B cell (primary cell): ENCODE data around the gene SYNPR.

Experiments used
- EZH2 ChIP-seq: IDR thresholded peaks from 2 replicates; pipeline ENCODE4 v1.6.1; 2012; ENCODE audit warnings: borderline replicate concordance, low read depth, mild to moderate bottlenecking, moderate library complexity, low read length; ENCODE audit not compliant: insufficient read depth, poor library complexity, severe bottlenecking
- TF ChIP-seq, protein P1 (sequence below): fragments of 200-600 bp; IDR thresholded peaks from one replicate; pipeline ENCODE4 v1.8.0; 2022; ENCODE audit warnings: antibody characterized with exemption, mild to moderate bottlenecking

DNA sequence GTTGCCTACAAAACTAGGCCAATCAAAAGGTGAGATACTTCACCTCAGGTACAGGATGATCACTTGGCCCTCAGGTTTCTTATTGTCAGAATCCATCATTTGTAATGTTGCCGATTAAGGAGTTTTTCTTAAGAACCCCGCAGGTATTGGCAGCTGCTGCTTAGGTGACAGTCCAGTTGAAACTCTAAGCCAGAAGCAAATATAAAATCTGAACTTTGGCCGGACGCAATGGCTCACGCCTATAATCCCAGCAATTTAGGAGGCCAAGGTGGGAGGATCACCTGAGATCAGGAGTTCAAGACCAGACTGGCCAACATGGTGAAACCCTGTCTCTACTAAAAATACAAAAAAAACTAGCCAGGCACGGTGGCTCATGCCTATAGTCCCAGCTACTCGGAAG lies 331.3 kb downstream of the SYNPR start:
- TF ChIP-seq, protein P1, sequence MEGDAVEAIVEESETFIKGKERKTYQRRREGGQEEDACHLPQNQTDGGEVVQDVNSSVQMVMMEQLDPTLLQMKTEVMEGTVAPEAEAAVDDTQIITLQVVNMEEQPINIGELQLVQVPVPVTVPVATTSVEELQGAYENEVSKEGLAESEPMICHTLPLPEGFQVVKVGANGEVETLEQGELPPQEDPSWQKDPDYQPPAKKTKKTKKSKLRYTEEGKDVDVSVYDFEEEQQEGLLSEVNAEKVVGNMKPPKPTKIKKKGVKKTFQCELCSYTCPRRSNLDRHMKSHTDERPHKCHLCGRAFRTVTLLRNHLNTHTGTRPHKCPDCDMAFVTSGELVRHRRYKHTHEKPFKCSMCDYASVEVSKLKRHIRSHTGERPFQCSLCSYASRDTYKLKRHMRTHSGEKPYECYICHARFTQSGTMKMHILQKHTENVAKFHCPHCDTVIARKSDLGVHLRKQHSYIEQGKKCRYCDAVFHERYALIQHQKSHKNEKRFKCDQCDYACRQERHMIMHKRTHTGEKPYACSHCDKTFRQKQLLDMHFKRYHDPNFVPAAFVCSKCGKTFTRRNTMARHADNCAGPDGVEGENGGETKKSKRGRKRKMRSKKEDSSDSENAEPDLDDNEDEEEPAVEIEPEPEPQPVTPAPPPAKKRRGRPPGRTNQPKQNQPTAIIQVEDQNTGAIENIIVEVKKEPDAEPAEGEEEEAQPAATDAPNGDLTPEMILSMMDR: no peak
- no peak for TF ChIP-seq EZH2
